K562 (cell line): ENCODE results near the gene FHIT. TPM values are rescaled to one million over a fixed set of nuclear protein-coding genes. Genes with fewer than 3 reads are reported as not detected.
A peak's percentile ranks its signal among the peaks of the same experiment; 100 is the strongest.

ENCODE experiments used
- ATF7 ChIP-seq: fragments of 450-650 bp; IDR thresholded peaks from 2 replicates; pipeline ENCODE4 v1.7.1; 2014; ENCODE audit warnings: mild to moderate bottlenecking, moderate library complexity
- BMI1 ChIP-seq: fragments of 150-350 bp; IDR thresholded peaks from 2 replicates; pipeline ENCODE4 v1.6.1; 2014; ENCODE audit warnings: low read length
- CEBPB ChIP-seq: fragments of 450-650 bp; IDR thresholded peaks from 2 replicates; pipeline ENCODE4 v1.6.1; 2016; ENCODE audit warnings: missing genetic modification characterization, missing compliant biosample characterization
- CHD1 ChIP-seq: fragments of 200-600 bp; sonication (generic); IDR thresholded peaks from one replicate; pipeline ENCODE4 v1.6.1; 2012; ENCODE audit warnings: mild to moderate bottlenecking, moderate library complexity, low read length, inconsistent platforms
- DACH1 ChIP-seq: fragments of 450-650 bp; IDR thresholded peaks from 2 replicates; pipeline ENCODE4 v1.6.1; 2018; ENCODE audit not compliant: partially characterized antibody
- ESRRA ChIP-seq: fragments of 450-650 bp; IDR thresholded peaks from 2 replicates; pipeline ENCODE4 v1.6.1; 2014; ENCODE audit warnings: low read depth, mild to moderate bottlenecking, moderate library complexity, borderline replicate concordance
- HDAC3 ChIP-seq: fragments of 450-650 bp; IDR thresholded peaks from 2 replicates; pipeline ENCODE4 v1.6.1; 2018; ENCODE audit warnings: borderline replicate concordance, mild to moderate bottlenecking, moderate library complexity; ENCODE audit not compliant: partially characterized antibody
- HNRNPH1 ChIP-seq: fragments of 200-400 bp; formaldehyde crosslinking; optimal IDR thresholded peaks from 2 replicates; pipeline ENCODE3; 2017; ENCODE audit warnings: low read depth, mild to moderate bottlenecking, low read length, moderate library complexity
- L3MBTL2 ChIP-seq: fragments of 450-650 bp; IDR thresholded peaks from 2 replicates; pipeline ENCODE4 v1.6.1; 2016; ENCODE audit warnings: mild to moderate bottlenecking, moderate library complexity
- MAFG ChIP-seq: fragments of 450-650 bp; conservative IDR thresholded peaks from 2 replicates; pipeline ENCODE4 v1.6.1; 2016; ENCODE audit warnings: missing genetic modification characterization, missing compliant biosample characterization
- RBM17 ChIP-seq: fragments of 200-400 bp; formaldehyde crosslinking; IDR thresholded peaks from 2 replicates; pipeline ENCODE4 v1.6.1; 2017; ENCODE audit warnings: low read depth, mild to moderate bottlenecking, low read length, borderline replicate concordance
- SRF ChIP-seq, 2 experiments: fragments of 250-450, 450-650 bp in 1 of 2; sonication (Bioruptor Pico) in 1 of 2; sonication (generic) in 1 of 2; formaldehyde crosslinking; IDR thresholded peaks; 2 replicates each; pipeline versions ENCODE4 v1.5.0 to v1.5.1; 2020 to 2022; ENCODE audit warnings: mild to moderate bottlenecking in 1 of 2, missing genetic modification reagents in 1 of 2
- TGIF2 ChIP-seq: sonication (generic); formaldehyde crosslinking; IDR thresholded peaks from 2 replicates; pipeline ENCODE4 v1.8.1; 2022; ENCODE audit warnings: mild to moderate bottlenecking, missing genetic modification reagents, moderate library complexity
- TRIM28 ChIP-seq: fragments of 450-650 bp; IDR thresholded peaks from 2 replicates; pipeline ENCODE4 v1.6.1; 2017
- ZNF444 ChIP-seq: fragments of 250-450 bp; sonication (Bioruptor Pico); IDR thresholded peaks from 2 replicates; pipeline ENCODE4 v1.4.0; 2020; ENCODE audit warnings: mild to moderate bottlenecking, moderate library complexity
- ZNF551 ChIP-seq: fragments of 250-450 bp; sonication (Bioruptor Pico); IDR thresholded peaks from 2 replicates; pipeline ENCODE4 v1.5.0; 2021; ENCODE audit warnings: mild to moderate bottlenecking, moderate library complexity
- ZNF561 ChIP-seq: fragments of 450-650 bp; formaldehyde crosslinking; conservative IDR thresholded peaks from 2 replicates; pipeline ENCODE4 v1.4.0; 2020; ENCODE audit warnings: mild to moderate bottlenecking, moderate library complexity
- polyA plus RNA-seq, 8 experiments: library from polyadenylated mRNA; depleted of rRNA in 4 of 8; stranded (reverse) in 5 of 8; unstranded in 3 of 8; fragments of >200 nt; fragmentation: Nextera tagmentation in 2 of 8; fragmentation: Illumina TruSeq in 1 of 8; extraction: Ambion mirVana in 2 of 8; extraction: Trizol in 1 of 8; gene quantifications; 2 replicates each; pipeline versions ENCODE4 v1.2.1 to v1.2.3, GENCODE V29; 2011 to 2014; ENCODE audit warnings: inconsistent platforms in 1 of 8, missing spikeins in 1 of 8
- total RNA-seq, 7 experiments: library from RNA; depleted of rRNA in 6 of 7; stranded (reverse); fragments of >200 nt in 6 of 7; fragmentation: Illumina TruSeq in 2 of 7; extraction: Trizol in 2 of 7; gene quantifications; 2 replicates each; pipeline versions ENCODE4 v1.2.1 to v1.2.3, GENCODE V29; 2011 to 2021; ENCODE audit warnings: low replicate concordance in 1 of 7
- TF ChIP-seq, protein P1 (sequence below): sonication (generic); IDR thresholded peaks from 2 replicates; pipeline ENCODE4 v1.6.1; 2016
- TF ChIP-seq, protein P2 (sequence below): fragments of 450-650 bp; IDR thresholded peaks from 2 replicates; pipeline ENCODE4 v1.6.1; 2016
- TF ChIP-seq, protein P3 (sequence below): fragments of 200-800 bp; sonication (Bioruptor generic); IDR thresholded peaks from 2 replicates; pipeline ENCODE4 v1.6.1; 2017; ENCODE audit warnings: missing genetic modification characterization, missing compliant biosample characterization
- TF ChIP-seq, protein P4 (sequence below): fragments of 450-650 bp; conservative IDR thresholded peaks from 2 replicates; pipeline ENCODE4 v1.6.1; 2016; ENCODE audit warnings: missing genetic modification characterization, low read depth, mild to moderate bottlenecking, control low read depth, missing compliant biosample characterization
- TF ChIP-seq, protein P5 (sequence below): IDR thresholded peaks from 2 replicates; pipeline ENCODE4 v1.6.1; 2011; ENCODE audit not compliant: insufficient read length; ENCODE audit errors: extremely low read depth

The FHIT gene
- total and polyA plus RNA-seq, 9 of the 15 experiments (the other 6 are each of a cell fraction or from before 2014, with no cell fraction given), result 1.7 to 9.1 (median 4.3) TPM

DNA sequence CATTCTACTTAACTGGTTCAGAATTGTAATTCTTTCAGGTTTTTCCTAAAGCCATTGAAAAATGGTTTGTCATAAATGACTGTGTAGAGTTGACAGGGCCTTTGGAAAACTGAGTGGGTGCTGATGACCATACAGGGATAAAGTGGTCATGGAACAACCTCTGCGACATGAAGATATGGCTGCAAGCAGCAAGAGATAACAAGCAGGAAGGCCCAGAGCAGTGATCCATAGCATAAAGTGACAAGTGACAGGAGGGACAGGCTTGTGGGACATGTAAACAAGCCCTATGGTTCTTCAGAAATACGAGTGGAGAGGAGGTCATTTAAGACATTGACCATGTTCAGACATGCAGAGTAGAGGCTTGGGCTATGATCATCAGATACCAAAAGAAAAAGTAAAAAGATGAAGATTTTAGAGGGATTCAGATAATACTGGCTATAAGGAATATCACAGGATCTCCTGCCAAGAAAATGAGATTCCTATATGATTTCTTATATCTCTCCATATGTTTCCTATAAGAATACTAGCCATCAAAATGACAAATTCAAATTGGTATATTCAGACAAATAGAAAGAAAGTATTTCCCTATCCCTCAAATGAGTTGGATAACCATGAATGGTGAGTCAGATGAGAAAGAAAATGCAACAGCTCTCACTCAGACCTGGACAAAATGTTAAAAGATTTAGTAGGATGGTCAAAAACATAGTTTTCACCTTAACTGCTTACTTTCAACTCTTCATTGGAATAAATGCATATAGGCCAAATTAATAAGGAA is 1373.8 kb downstream of the FHIT start (continued):
- TF ChIP-seq, protein P1, sequence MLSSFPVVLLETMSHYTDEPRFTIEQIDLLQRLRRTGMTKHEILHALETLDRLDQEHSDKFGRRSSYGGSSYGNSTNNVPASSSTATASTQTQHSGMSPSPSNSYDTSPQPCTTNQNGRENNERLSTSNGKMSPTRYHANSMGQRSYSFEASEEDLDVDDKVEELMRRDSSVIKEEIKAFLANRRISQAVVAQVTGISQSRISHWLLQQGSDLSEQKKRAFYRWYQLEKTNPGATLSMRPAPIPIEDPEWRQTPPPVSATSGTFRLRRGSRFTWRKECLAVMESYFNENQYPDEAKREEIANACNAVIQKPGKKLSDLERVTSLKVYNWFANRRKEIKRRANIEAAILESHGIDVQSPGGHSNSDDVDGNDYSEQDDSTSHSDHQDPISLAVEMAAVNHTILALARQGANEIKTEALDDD, result no peak
- no peak for TF ChIP-seq TRIM28
- TF ChIP-seq TGIF2 (CRISPR knock-in tag), result no peak
- TF ChIP-seq SRF (CRISPR knock-in tag; IDR thresholded peaks at IDR 0.05), result peak in 1 of 2 experiments; percentile 28; a peak in 1 of 4 replicates
- TF ChIP-seq ATF7, result no peak
- TF ChIP-seq, protein P2, sequence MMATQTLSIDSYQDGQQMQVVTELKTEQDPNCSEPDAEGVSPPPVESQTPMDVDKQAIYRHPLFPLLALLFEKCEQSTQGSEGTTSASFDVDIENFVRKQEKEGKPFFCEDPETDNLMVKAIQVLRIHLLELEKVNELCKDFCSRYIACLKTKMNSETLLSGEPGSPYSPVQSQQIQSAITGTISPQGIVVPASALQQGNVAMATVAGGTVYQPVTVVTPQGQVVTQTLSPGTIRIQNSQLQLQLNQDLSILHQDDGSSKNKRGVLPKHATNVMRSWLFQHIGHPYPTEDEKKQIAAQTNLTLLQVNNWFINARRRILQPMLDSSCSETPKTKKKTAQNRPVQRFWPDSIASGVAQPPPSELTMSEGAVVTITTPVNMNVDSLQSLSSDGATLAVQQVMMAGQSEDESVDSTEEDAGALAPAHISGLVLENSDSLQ, result peak; percentile 83
- TF ChIP-seq BMI1, result no peak
- TF ChIP-seq L3MBTL2, result no peak
- TF ChIP-seq, protein P3, sequence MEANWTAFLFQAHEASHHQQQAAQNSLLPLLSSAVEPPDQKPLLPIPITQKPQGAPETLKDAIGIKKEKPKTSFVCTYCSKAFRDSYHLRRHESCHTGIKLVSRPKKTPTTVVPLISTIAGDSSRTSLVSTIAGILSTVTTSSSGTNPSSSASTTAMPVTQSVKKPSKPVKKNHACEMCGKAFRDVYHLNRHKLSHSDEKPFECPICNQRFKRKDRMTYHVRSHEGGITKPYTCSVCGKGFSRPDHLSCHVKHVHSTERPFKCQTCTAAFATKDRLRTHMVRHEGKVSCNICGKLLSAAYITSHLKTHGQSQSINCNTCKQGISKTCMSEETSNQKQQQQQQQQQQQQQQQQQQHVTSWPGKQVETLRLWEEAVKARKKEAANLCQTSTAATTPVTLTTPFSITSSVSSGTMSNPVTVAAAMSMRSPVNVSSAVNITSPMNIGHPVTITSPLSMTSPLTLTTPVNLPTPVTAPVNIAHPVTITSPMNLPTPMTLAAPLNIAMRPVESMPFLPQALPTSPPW (CRISPR knock-in tag), result no peak
- TF ChIP-seq CHD1, result no peak
- TF ChIP-seq ZNF551 (CRISPR knock-in tag), result no peak
- TF ChIP-seq DACH1, result no peak
- TF ChIP-seq CEBPB (tag), result no peak
- no peak for TF ChIP-seq ESRRA
- TF ChIP-seq HNRNPH1, result no peak
- no peak for TF ChIP-seq RBM17
- no peak for TF ChIP-seq ZNF561 (CRISPR knock-in tag)
- TF ChIP-seq ZNF444, result no peak
- TF ChIP-seq, protein P4, sequence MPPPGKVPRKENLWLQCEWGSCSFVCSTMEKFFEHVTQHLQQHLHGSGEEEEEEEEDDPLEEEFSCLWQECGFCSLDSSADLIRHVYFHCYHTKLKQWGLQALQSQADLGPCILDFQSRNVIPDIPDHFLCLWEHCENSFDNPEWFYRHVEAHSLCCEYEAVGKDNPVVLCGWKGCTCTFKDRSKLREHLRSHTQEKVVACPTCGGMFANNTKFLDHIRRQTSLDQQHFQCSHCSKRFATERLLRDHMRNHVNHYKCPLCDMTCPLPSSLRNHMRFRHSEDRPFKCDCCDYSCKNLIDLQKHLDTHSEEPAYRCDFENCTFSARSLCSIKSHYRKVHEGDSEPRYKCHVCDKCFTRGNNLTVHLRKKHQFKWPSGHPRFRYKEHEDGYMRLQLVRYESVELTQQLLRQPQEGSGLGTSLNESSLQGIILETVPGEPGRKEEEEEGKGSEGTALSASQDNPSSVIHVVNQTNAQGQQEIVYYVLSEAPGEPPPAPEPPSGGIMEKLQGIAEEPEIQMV, result no peak
- TF ChIP-seq, protein P5, sequence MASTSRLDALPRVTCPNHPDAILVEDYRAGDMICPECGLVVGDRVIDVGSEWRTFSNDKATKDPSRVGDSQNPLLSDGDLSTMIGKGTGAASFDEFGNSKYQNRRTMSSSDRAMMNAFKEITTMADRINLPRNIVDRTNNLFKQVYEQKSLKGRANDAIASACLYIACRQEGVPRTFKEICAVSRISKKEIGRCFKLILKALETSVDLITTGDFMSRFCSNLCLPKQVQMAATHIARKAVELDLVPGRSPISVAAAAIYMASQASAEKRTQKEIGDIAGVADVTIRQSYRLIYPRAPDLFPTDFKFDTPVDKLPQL, result no peak
- no peak for TF ChIP-seq MAFG (tag)
- no peak for TF ChIP-seq HDAC3
